Smooth muscle cell (in vitro differentiated cells): ENCODE measurements around the gene PPFIBP2. TPM values are rescaled to one million over a fixed set of nuclear protein-coding genes. Genes with fewer than 3 reads are reported as not detected.

Source experiments
- DNase-seq: peaks from one replicate; lab custom pipeline; 2025; ENCODE audit not compliant: unreplicated experiment; lab: John Stamatoyannopoulos, UW
- H2AFZ ChIP-seq: fragments of 200-600 bp; sonication (generic); 2 replicates; pipeline ENCODE4 v1.6.0; 2016; ENCODE audit warnings: antibody characterized with exemption, low read depth, mild to moderate bottlenecking
- H3F3A ChIP-seq: fragments of 200-600 bp; sonication (generic); 2 replicates; pipeline ENCODE4 v1.6.0; 2017; ENCODE audit warnings: antibody characterized with exemption, low read depth
- H3K27ac ChIP-seq: fragments of 200-600 bp; sonication (generic); 2 replicates; pipeline ENCODE4 v1.5.1; 2016; ENCODE audit warnings: low read depth, mild to moderate bottlenecking
- H3K27me3 ChIP-seq: fragments of 200-600 bp; sonication (generic); 2 replicates; pipeline ENCODE4 v1.6.1; 2016; ENCODE audit warnings: low read depth, mild to moderate bottlenecking
- H3K36me3 ChIP-seq: fragments of 200-600 bp; sonication (generic); 2 replicates; pipeline ENCODE4 v1.5.1; 2016; ENCODE audit warnings: low read depth
- H3K4me1 ChIP-seq: fragments of 200-600 bp; sonication (generic); 2 replicates; pipeline ENCODE4 v1.5.1; 2016; ENCODE audit warnings: low read depth
- H3K4me2 ChIP-seq: fragments of 200-600 bp; sonication (generic); 2 replicates; pipeline ENCODE4 v1.6.0; 2016; ENCODE audit warnings: mild to moderate bottlenecking
- H3K4me3 ChIP-seq: fragments of 200-600 bp; sonication (generic); 2 replicates; pipeline ENCODE4 v1.5.1; 2016; ENCODE audit warnings: mild to moderate bottlenecking
- H3K79me2 ChIP-seq: fragments of 200-600 bp; sonication (generic); 2 replicates; pipeline ENCODE4 v1.6.0; 2016; ENCODE audit warnings: low read depth, mild to moderate bottlenecking
- H3K9ac ChIP-seq: fragments of 200-600 bp; sonication (generic); 2 replicates; pipeline ENCODE4 v1.6.0; 2016; ENCODE audit warnings: low read depth
- H3K9me3 ChIP-seq: fragments of 200-600 bp; sonication (generic); replicated peaks from 2 replicates; pipeline ENCODE4 v1.5.1; 2016; ENCODE audit warnings: low read depth
- H4K20me1 ChIP-seq: fragments of 200-600 bp; sonication (generic); 2 replicates; pipeline ENCODE4 v1.6.0; 2016; ENCODE audit warnings: low read depth
- CTCF ChIP-seq: fragments of 200-600 bp; sonication (generic); IDR thresholded peaks from 2 replicates; pipeline ENCODE4 v1.5.1; 2017; ENCODE audit warnings: borderline replicate concordance, mild to moderate bottlenecking, antibody characterized with exemption; ENCODE audit not compliant: insufficient read depth, poor library complexity, severe bottlenecking
- WGBS: methylation state at CpG from one replicate; pipeline ENCODE4 v1.1.7; 2016; ENCODE audit warnings: low lambda C conversion rate; 5-methylcytosine and 5-hydroxymethylcytosine counted together
- polyA plus RNA-seq: library from polyadenylated mRNA; unstranded; fragments of >200 nt; fragmentation: Nextera tagmentation; extraction: Ambion mirVana; gene quantifications from 2 replicates; pipeline ENCODE4 v1.2.1, GENCODE V29; 2016
- total RNA-seq: library from RNA; depleted of rRNA; stranded (reverse); fragments of >200 nt; gene quantifications from 2 replicates; pipeline ENCODE4 v1.2.3, GENCODE V29; 2014

The PPFIBP2 gene
- total and polyA plus RNA-seq, 2 experiments from 2014 or later: 9.8 to 20.2 TPM

DNA sequence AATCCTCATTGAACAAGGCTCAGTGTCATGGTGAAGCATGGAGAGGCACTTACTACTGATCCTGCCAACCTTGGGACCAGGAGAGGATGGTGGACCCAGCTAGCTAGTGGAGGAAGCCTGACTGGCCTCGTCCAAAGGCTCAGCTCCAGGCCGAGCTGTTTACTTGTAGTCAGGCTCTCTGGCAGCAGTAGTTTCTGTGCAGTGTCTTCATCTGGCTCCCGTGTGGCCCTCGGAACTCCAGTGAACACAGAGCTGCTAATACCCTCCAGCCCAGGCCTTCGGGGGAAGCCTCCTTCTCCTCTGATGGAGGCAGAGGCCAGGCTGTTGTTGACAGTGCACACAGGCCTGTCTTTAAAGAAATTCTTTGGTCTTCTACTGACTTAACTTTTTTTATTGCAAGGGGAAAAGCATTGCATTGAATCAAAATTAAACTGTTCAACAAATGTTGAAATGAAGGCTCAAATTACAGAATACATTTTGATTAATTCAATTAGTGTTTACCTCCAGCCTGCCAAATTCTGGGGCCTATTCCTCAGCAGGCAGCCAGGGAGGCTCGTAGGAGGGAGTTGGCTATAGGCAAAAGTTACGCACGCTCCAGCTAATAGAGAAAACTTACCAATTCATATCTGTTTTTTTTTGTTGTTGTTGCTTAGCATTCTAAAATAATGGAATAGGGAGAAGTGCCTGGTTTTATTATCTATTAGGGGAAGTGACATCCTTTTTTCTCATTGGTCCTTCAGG, 18.8 kb downstream of the PPFIBP2 start:
- Histone ChIP-seq H3K36me3 (no peaks in the 10 kb centered on the region), H3K4me1 (no peaks in the 10 kb centered on the region), H3K4me3 (no peak overlapping the region), H3K79me2 (no peaks in the 10 kb centered on the region), H3K4me2 (no peak overlapping the region), H3K27ac (no peak overlapping the region), H4K20me1 (no peaks in the 10 kb centered on the region), H3K27me3 (no peaks in the 10 kb centered on the region), H3K9ac (no peak overlapping the region), H3K9me3 (no peaks in the 10 kb centered on the region), H3F3A (no peaks in the 10 kb centered on the region), H2AFZ (no peak overlapping the region)
- no peak for TF ChIP-seq CTCF
- no peak for DNase-seq
- 70% methylated on average over 8 of the region's 8 CpGs for WGBS

GRCh38 chr11:7533199-7534041, 19.6 kb downstream of the PPFIBP2 start:
- Histone ChIP-seq H4K20me1 (no peaks in the 10 kb centered on the region), H3K36me3 (no peaks in the 10 kb centered on the region), H3K79me2 (no peaks in the 10 kb centered on the region), H2AFZ (no peak overlapping the region), H3F3A (no peaks in the 10 kb centered on the region), H3K9me3 (no peaks in the 10 kb centered on the region), H3K4me2 (no peak overlapping the region), H3K27ac (no peak overlapping the region), H3K27me3 (no peaks in the 10 kb centered on the region), H3K9ac (no peak overlapping the region), H3K4me3 (no peak overlapping the region), H3K4me1 (no peaks in the 10 kb centered on the region)
- no peak for TF ChIP-seq CTCF
- WGBS: 95% methylated on average over 8 of the region's 8 CpGs
- no peak for DNase-seq

DNA sequence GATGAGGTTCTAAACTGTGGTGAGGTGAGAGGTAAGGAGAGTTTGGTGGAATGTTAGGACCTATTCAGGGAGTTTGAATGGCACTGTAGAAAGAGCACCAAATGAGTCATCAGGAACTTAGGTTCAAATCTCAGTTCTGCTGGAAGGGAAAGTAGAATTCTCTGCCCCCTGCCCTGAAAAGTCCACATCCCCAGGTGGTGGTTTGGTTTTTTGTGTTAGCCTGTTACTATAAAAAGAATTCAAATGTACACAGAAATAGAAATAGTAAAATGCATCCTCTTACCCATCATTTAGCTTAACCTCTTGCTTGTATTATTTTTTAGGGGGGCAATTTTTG, 20.2 kb downstream of the PPFIBP2 start:
- H3K79me2 ChIP-seq: no peaks in the 10 kb centered on the region
- H2AFZ ChIP-seq: no peak overlapping the region
- no peaks in the 10 kb centered on the region for H3K36me3 ChIP-seq
- H3K4me3 ChIP-seq: no peak overlapping the region
- H3F3A ChIP-seq: peaks cover under 1% of the 10 kb centered on the region
- H3K4me2 ChIP-seq: no peak overlapping the region
- H3K27me3 ChIP-seq: no peaks in the 10 kb centered on the region
- no peak overlapping the region for H3K9ac ChIP-seq
- no peak for DNase-seq
- no peak overlapping the region for H3K27ac ChIP-seq
- TF ChIP-seq CTCF: no peak
- no peaks in the 10 kb centered on the region for H3K9me3 ChIP-seq
- H3K4me1 ChIP-seq: no peaks in the 10 kb centered on the region
- no peaks in the 10 kb centered on the region for H4K20me1 ChIP-seq

DNA sequence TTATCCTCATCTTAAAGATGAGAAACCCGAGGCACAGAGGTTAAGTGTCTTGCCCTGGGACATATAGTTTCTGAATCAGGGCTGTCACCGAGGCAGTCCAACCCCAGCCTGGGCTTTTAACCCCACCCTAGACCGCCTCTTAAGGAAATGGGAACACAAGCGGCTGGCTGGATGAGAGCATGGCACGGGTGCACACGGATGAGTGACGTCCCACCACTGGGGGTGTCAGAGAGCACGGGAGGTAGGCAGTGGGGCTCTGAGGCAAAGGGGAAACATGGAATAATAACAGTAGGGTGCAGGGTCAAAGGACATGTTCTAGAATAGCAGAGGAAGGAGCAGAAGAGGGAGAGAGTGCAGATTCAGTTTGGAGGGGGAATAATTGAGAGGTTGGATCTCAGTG, 22.3 kb downstream of the PPFIBP2 start:
- no peak overlapping the region for H3K9ac ChIP-seq
- H4K20me1 ChIP-seq: no peaks in the 10 kb centered on the region
- DNase-seq: no peak
- WGBS: 44% methylated on average over 8 of the region's 8 CpGs
- H3F3A ChIP-seq: peaks cover 4% of the 10 kb centered on the region
- no peaks in the 10 kb centered on the region for H3K4me1 ChIP-seq
- H3K36me3 ChIP-seq: no peaks in the 10 kb centered on the region
- H3K27me3 ChIP-seq: no peaks in the 10 kb centered on the region
- H3K9me3 ChIP-seq: no peaks in the 10 kb centered on the region
- H3K4me3 ChIP-seq: no peak overlapping the region
- TF ChIP-seq CTCF: peak; percentile 14
- no peak overlapping the region for H3K4me2 ChIP-seq
- H2AFZ ChIP-seq: no peak overlapping the region
- no peak overlapping the region for H3K27ac ChIP-seq
- H3K79me2 ChIP-seq: no peaks in the 10 kb centered on the region
